Thoracic aorta (tissue), 2 donors: ENCODE results near the gene CTAGE6. TPM values are rescaled to one million over a fixed set of nuclear protein-coding genes. Genes with fewer than 3 reads are reported as not detected.
"Not testable (repeated sequence)": the region's sequence is repeated elsewhere in the genome, so short reads cannot be mapped to it uniquely, and the experiment has no call there.

ENCODE experiments used
- ATAC-seq: fragments of 150-250 bp; one replicate; pipeline ENCODE4 v1.8.0; 2017; ENCODE audit warnings: low read depth; ENCODE audit not compliant: insufficient number of reproducible peaks, low FRiP score
- DNase-seq: peaks from one replicate; pipeline ENCODE4 v3.0.0-alpha.2; 2020; ENCODE audit warnings: low spot score
- H3K27ac ChIP-seq, 2 donors: fragments of 200-600 bp; sonication (generic); 1 replicate in 1 of 2; 2 replicates in 1 of 2; pipeline ENCODE4 v1.5.1; 2016; ENCODE audit warnings: mild to moderate bottlenecking in 2 of 2, moderate library complexity in 2 of 2
- H3K27me3 ChIP-seq: fragments of 200-600 bp; sonication (generic); replicated peaks from 2 replicates; pipeline ENCODE4 v1.6.0; 2016; ENCODE audit warnings: mild to moderate bottlenecking; ENCODE audit not compliant: insufficient read depth
- H3K36me3 ChIP-seq: fragments of 200-600 bp; sonication (generic); one replicate; pipeline ENCODE4 v1.5.1; 2016
- H3K4me1 ChIP-seq, 2 donors: fragments of 200-600 bp; sonication (generic); 1 replicate in 1 of 2; 2 replicates in 1 of 2; pipeline versions ENCODE4 v1.5.1 to v1.6.0; 2016; ENCODE audit warnings: low read depth in 2 of 2, mild to moderate bottlenecking in 1 of 2; ENCODE audit not compliant: control insufficient read depth in 1 of 2
- H3K4me3 ChIP-seq: fragments of 200-600 bp; sonication (generic); 2 replicates; pipeline ENCODE4 v1.5.1; 2016; ENCODE audit warnings: mild to moderate bottlenecking
- H3K9me3 ChIP-seq: fragments of 200-600 bp; sonication (generic); 2 replicates; pipeline ENCODE4 v1.5.1; 2016
- total RNA-seq, 2 donors: library from RNA; depleted of rRNA; stranded (reverse); fragments of >200 nt; gene quantifications; one replicate each; pipeline versions ENCODE4 v1.1.0 to v1.2.3, GENCODE V29; 2016

The CTAGE6 gene
- total RNA-seq: 1 to 10 TPM in 1 of 2 donors, under 1 TPM in 1; 0.68 to 2.7 TPM

DNA sequence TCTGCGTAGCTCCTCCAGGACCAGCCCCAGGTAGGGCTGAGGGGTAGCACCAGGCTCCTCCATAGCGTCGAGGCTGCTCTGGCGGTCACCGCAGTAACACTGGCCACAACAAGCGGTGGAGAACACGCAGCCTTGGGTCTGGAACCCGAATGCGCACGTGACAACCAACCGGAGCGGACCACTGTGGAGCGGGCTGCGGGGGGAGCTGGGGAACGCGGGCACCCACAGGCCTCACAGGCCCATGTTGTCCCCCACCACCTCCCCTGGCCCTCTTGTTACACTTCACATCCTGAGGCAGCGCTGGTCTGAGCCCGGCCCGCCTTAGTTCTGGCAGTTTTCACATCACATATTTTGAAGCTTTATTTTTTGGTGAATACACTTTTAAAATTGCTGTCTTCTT, at the start of gene CTAGE6:
TSS of gene CTAGE6 (minus strand) at position 101 of the 400 bp plus-strand sequence. CDS start at position 63, 38 bp downstream.
- not testable (repeated sequence) for DNase-seq, H3K27ac ChIP-seq, H3K9me3 ChIP-seq, H3K27me3 ChIP-seq, H3K36me3 ChIP-seq, H3K4me3 ChIP-seq, ATAC-seq, H3K4me1 ChIP-seq

- ATAC-seq: peak; percentile 71
Observed at GRCh38 chr7:143806664-143807071, 49.2 kb upstream of the CTAGE6 start.

DNA sequence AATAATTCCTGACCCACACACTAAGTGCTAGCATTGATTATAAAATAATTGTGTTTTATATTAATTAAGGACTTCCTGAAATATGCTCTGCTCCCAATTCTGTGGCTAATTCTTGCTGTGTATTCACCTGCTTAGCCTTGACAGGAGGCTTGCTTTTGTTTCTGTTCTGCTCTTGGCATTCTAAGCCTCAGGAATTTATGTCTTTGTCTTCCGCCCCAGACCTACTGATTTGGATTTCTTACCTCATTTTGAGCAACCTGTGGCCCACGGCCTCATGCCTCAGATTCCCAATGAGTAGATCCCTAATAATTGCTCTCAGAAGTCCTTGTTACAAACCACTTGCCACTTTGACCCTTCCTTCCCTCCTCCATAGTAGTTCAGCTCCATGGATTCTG, 40.4 kb upstream of the CTAGE6 start:
- ATAC-seq, H3K9me3 ChIP-seq, H3K27ac ChIP-seq, H3K4me1 ChIP-seq, H3K27me3 ChIP-seq, H3K4me3 ChIP-seq, H3K36me3 ChIP-seq, DNase-seq: not testable (repeated sequence)

More at GRCh38 chr7:143806664-143807071, 49.2 kb upstream of the CTAGE6 start:
- not testable (repeated sequence) for H3K27me3 ChIP-seq, H3K36me3 ChIP-seq, H3K27ac ChIP-seq, DNase-seq, H3K4me3 ChIP-seq, H3K4me1 ChIP-seq, H3K9me3 ChIP-seq

DNA sequence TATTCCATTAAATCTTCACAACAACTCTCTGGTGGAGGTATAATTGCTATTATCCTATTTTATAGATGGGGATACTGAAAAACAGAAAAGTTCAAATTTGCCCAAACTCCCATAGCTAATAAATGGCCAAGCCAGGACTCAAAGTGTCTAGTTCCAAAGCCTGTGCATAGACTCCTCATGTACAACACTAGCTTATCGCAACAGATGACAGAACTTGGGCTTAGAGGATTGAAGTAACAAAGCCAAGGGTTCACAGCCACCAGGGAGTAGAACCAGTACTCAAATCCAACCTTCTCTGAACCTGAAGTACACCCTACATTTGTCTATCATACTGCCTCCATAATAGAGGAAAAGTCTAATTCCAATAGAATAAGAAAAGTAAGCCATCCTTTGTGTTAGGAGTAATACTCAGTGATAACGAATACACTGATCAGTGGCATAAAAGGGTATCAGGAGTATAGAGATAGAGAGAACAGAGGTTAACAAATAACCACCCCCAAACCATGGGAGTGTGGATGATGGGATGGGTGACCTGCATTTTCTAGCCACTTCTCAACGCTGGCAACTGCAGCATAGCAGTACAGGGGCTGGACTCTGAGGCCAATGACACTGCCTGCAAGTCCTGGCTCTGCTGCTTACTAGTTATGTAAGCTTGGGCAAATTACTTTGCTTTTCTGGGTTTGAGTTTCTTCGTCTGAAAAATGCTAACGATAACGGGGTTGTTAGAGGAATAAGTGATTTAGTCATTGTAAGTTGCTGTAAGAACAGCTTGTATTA, 39.8 kb upstream of the CTAGE6 start:
- not testable (repeated sequence) for H3K36me3 ChIP-seq, H3K4me3 ChIP-seq, DNase-seq, H3K27me3 ChIP-seq, H3K9me3 ChIP-seq, H3K27ac ChIP-seq, ATAC-seq, H3K4me1 ChIP-seq

DNA sequence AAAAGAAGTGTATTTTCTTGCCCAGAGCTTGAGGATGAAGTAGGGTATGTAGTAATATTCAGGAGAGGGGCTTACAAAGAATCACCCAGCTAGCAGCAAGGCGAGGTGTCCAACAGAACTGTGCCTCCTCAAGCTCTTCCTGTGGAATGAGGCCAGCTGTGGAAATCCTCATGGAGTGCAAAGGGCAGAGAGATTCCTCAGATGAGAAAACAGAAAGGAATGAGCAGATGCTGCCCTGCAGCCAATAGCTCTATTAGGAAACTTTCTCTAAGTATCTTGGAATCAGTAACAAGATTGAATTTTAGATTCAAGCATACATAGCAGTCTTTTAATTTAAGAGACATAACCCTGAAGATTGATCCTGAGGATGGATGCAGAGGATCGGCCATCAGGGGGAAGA, 38.2 kb upstream of the CTAGE6 start:
- H3K4me3 ChIP-seq, H3K27me3 ChIP-seq, H3K4me1 ChIP-seq, H3K27ac ChIP-seq, DNase-seq, H3K9me3 ChIP-seq, ATAC-seq, H3K36me3 ChIP-seq: not testable (repeated sequence)

DNA sequence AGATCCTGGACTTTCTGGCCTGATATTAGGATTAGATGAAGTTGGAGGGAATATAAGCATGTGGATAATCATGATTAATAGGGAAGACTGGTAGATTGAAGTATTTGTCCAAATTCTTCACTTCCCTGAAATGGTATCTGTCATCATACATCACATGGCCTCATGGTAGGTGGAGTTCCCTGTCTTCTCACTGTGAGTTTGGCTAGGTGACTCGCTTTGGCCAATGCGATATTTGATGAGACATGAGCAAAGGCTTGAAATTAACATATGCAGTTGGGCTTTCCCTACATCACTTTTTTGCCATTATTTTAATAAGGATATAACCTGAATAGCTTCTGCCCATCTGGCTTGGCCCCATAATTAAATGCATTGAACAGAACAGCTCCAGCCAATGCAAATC, 35.1 kb upstream of the CTAGE6 start:
- DNase-seq, H3K4me3 ChIP-seq, ATAC-seq, H3K27ac ChIP-seq, H3K36me3 ChIP-seq, H3K9me3 ChIP-seq, H3K4me1 ChIP-seq, H3K27me3 ChIP-seq: not testable (repeated sequence)

DNA sequence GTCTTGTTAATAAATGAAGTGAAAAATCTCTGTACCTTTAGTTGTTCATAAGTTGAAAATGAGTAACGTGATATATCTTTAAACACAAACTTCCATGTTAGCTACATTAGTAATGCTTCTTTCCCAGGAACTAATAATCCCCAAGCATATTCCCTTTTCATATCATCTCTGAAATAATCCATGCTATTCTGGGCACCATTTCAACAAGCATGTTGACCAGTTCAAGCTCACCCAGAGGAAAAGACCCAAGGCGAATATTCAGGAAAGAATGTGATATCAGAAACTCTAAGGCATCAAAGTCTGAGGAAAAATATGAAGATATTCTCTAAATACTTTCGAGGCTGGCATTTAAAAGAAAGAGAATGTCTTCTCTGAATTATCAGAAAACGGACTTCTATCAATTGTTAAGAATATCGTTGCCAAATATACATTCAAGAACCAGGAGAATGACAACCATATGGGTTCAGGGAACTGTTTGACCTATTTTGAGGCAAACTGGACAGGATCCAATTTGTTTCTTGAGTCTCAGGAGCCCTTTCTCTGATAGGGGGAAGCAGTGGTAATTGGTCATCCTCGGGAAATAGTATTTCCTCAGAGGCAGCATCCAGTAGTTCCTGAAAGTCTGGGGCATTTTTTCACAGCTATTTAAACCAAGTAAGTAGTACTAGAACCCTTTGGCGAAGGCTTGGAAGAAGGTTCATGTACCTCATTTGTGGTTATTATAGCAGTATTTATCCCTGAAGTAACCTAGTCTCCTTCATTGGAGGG, 28.1 kb upstream of the CTAGE6 start:
- not testable (repeated sequence) for H3K4me3 ChIP-seq, H3K36me3 ChIP-seq, H3K27ac ChIP-seq, H3K27me3 ChIP-seq, ATAC-seq, H3K9me3 ChIP-seq, H3K4me1 ChIP-seq, DNase-seq

GRCh38 chr7:143779591-143779990, 22.1 kb upstream of the CTAGE6 start:
- not testable (repeated sequence) for DNase-seq, ATAC-seq, H3K27me3 ChIP-seq, H3K4me1 ChIP-seq, H3K27ac ChIP-seq, H3K4me3 ChIP-seq, H3K36me3 ChIP-seq, H3K9me3 ChIP-seq

GRCh38 chr7:143772738-143773468, 15.4 kb upstream of the CTAGE6 start:
- DNase-seq, ATAC-seq, H3K27ac ChIP-seq, H3K27me3 ChIP-seq, H3K4me1 ChIP-seq, H3K9me3 ChIP-seq, H3K4me3 ChIP-seq, H3K36me3 ChIP-seq: not testable (repeated sequence)

DNA sequence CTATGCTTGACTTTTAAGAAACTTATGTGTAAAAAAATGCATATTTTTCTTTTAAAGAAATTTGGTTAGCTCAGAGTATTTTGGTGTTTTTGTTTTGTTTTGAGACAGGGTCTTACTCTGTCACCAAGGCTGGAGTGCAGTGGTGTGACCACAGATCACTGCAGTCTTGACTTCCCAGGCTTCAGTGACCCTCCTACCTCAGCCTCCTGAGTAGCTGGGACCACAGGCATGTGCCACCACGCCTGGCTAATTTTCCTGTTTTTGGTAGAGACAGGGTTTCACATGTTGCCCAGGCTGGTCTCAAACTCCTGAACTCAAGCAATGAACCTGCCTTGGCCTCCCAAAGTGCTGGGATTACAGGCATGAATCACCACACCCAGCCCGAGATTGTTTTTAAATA, 10.0 kb upstream of the CTAGE6 start:
- ATAC-seq, H3K4me3 ChIP-seq, H3K4me1 ChIP-seq, H3K9me3 ChIP-seq, H3K36me3 ChIP-seq, H3K27me3 ChIP-seq, H3K27ac ChIP-seq, DNase-seq: not testable (repeated sequence)

DNA sequence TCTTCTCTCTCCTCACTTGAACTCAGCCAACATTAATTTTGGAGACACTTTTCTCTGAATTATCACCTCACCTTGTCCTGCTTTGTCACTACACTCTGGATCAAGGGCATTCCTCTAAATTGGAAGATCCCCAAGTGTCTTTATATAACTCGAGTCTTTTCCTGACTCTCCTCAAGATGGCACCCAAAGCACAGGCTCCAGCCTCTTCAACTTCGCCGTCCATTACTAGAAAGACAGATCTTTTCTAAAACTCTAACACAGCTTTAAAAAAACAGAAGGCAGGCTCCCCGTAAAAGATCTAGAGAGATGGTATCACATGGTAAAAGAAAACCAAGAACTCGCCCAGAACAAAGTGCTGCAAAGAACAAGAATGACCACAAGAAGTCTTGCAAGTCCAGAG, 8.2 kb upstream of the CTAGE6 start:
- H3K27me3 ChIP-seq, DNase-seq, H3K36me3 ChIP-seq, H3K9me3 ChIP-seq, ATAC-seq, H3K4me1 ChIP-seq, H3K27ac ChIP-seq, H3K4me3 ChIP-seq: not testable (repeated sequence)

DNA sequence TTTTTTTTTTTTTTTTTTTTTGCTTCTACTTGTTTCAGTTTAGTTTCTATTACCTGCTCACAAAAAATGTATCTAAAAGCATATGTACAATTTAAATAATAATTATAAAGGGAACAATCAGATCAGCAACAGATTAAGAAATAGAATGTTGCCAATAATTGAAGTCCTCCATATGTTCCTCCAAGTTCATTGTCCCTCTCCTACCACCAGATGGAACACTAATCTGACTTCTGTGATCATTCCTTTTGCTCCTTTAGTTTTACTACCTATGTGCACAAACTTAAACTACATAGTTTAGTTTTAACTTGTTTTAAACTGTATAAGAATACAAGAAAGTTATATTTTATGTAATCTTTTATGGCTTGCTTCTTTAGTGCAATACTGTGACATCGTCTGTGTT, 5.6 kb upstream of the CTAGE6 start:
- H3K27ac ChIP-seq, H3K27me3 ChIP-seq, H3K9me3 ChIP-seq, H3K4me3 ChIP-seq, ATAC-seq, H3K36me3 ChIP-seq, H3K4me1 ChIP-seq, DNase-seq: not testable (repeated sequence)
